ENCODE results near the gene NADK. TPM values are rescaled to one million over a fixed set of nuclear protein-coding genes. Genes with fewer than 3 reads are reported as not detected.
"Not testable (repeated sequence)": the region's sequence is repeated elsewhere in the genome, so short reads cannot be mapped to it uniquely, and the experiment has no call there.

The NADK gene
- total RNA-seq, 1 donor from 2014 or later: 98.4 TPM

- not testable (repeated sequence) for DNase-seq (ENCODE audit: low spot score)
Observed at GRCh38 chr1:1704284-1704957, 73.8 kb downstream of the NADK start.

GRCh38 chr1:1703796-1704195 is 74.5 kb downstream of the NADK start:
- no peak for DNase-seq (ENCODE audit: low spot score)

DNA sequence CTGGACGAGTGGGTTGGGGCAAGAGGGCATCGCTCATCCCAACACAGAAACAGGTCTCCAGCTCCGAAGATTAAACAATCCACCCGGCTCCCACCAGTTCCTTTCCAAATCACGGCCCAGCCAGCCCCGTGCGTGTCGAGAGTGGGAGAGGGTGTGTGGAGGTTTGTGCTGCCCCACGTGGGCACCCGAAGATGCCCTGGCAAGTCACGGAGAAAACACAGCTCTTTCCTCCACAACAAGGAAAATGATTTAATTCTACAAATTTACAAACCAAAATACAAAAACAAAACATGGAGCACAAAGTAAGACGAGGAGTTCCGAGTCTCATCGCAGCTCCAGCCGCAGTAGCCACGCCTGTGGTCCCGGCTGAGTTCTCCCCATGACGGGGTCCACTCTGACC is 75.8 kb downstream of the NADK start:
- DNase-seq (ENCODE audit: low spot score): not testable (repeated sequence)

Other genes with a start within 250 kb of the NADK start
- 4.7 TPM for gene TMEM240, start 237.8 kb downstream of the NADK start, total RNA-seq
- 117 TPM for gene SSU72, start 203.6 kb downstream of the NADK start, total RNA-seq
- 4.6 TPM for gene FNDC10, start 178.3 kb downstream of the NADK start, total RNA-seq
- 135 TPM for gene MIB2, start 163.0 kb downstream of the NADK start, total RNA-seq
- gene MMP23B, start 146.3 kb downstream of the NADK start, total RNA-seq: 56.0 TPM
- 24.2 TPM for gene CDK11B, start 119.5 kb downstream of the NADK start, total RNA-seq
- gene SLC35E2B, start 85.7 kb downstream of the NADK start, total RNA-seq: 108 TPM
- gene CDK11A, start 54.1 kb downstream of the NADK start, total RNA-seq: 31.5 TPM
- gene GNB1, start 112.6 kb upstream of the NADK start, total RNA-seq: 338 TPM
- 0.32 TPM for gene CALML6, start 136.8 kb upstream of the NADK start, total RNA-seq
- 2.4 TPM for gene TMEM52, start 140.8 kb upstream of the NADK start, total RNA-seq
- gene CFAP74, start 225.3 kb upstream of the NADK start, total RNA-seq: not detected
- gene GABRD, start 240.9 kb upstream of the NADK start, total RNA-seq: 1.2 TPM

All from mucosa of gallbladder (tissue), 1 donor.